LNCAP (cell line): ENCODE data around the gene OR6N2.

ENCODE experiments used
- CTCF ChIP-seq: fragments of 450-650 bp; IDR thresholded peaks from 2 replicates; pipeline ENCODE4 v1.5.1; 2017; ENCODE audit warnings: mild to moderate bottlenecking

OR6N2 gene

GRCh38 chr1:158752155-158752712 lies 28.8 kb downstream of the OR6N2 start:
- no peak for TF ChIP-seq CTCF

DNA sequence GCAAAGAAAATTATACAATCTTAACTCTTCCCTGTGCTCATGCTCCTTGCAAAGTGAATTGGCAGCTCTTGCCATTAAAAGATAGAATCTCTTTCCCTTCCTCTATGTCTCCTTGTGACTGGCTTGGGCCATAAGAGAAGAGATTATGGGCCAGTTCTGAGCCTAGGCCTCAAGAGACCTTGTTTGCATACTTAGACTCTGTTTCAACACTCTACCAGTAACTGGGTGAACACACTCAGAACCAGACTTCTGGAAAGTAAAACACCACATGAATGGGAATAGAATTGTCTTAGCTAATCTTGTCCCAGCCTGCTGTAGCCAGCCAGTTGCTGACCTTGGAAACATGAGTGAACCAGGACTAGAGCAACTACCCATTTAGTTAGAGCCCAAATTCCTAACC lies 45.2 kb downstream of the OR6N2 start:
- TF ChIP-seq CTCF = no peak

GRCh38 chr1:158732524-158732923 lies 48.5 kb downstream of the OR6N2 start:
- TF ChIP-seq CTCF = no peak

- no peak for TF ChIP-seq CTCF
These were observed 49.3 kb downstream of the OR6N2 start for GRCh38 chr1:158731707-158732106.

GRCh38 chr1:158730453-158730852 lies 50.6 kb downstream of the OR6N2 start:
- no peak for TF ChIP-seq CTCF

- TF ChIP-seq CTCF = no peak
These were observed 52.3 kb downstream of the OR6N2 start for GRCh38 chr1:158728510-158729225.

DNA sequence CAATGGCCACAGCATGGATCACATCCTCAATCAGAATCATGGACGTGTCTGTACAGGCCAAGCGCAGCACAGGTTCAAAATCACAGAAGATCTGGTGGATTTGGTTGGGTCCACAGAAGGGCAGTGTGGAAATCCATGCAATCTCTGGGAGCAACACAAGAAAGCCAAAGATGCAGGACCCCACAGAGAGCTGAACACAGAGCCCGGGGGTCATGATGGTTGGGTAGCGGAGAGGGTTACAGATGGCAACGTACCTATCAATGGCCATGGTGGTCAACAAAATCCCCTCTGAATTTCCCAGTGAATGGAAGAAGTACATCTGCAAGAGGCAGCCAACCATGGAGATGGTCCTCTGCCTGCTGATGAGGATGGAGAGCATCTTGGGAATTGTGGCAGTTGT lies 56.6 kb downstream of the OR6N2 start:
- TF ChIP-seq CTCF = no peak
